Measurements from ENCODE around the gene CDH18.

The CDH18 gene

GRCh38 chr5:19626211-19626610 lies 361.8 kb downstream of the CDH18 start:
- H4K20me1 ChIP-seq (ENCODE audit: insufficient read depth, low read length): no peaks in the 10 kb centered on the region
- DNase-seq: no peak
- H3K4me3 ChIP-seq (ENCODE audit: low read length): no peak overlapping the region
- no peaks in the 10 kb centered on the region for H3K4me1 ChIP-seq (ENCODE audit: low read length)
- no peaks in the 10 kb centered on the region for H3K9me3 ChIP-seq (replicated peaks; ENCODE audit: insufficient read depth, low read length)
- no peak overlapping the region for H2AFZ ChIP-seq (ENCODE audit: low read length)
- no peaks in the 10 kb centered on the region for H3K79me2 ChIP-seq (ENCODE audit: low read length)
- H3K36me3 ChIP-seq (replicated peaks; ENCODE audit: insufficient read depth, low read length): no peaks in the 10 kb centered on the region
- TF ChIP-seq EZH2phosphoT487 (IDR thresholded peaks at IDR 0.05; ENCODE audit: low read length): no peak
- TF ChIP-seq EZH2 (optimal IDR thresholded peaks at IDR 0.05; ENCODE audit: low read depth, low read length): no peak
- TF ChIP-seq CTCF (IDR thresholded peaks at IDR 0.05; ENCODE audit: low read length): no peak
- no peaks in the 10 kb centered on the region for H3F3A ChIP-seq (ENCODE audit: insufficient read depth, low read length)
- H3K4me2 ChIP-seq (ENCODE audit: low read depth, low read length): no peak overlapping the region
- no peak overlapping the region for H3K9ac ChIP-seq (ENCODE audit: low read length)
- H3K27me3 ChIP-seq (replicated peaks; ENCODE audit: insufficient read depth, low read length): no peaks in the 10 kb centered on the region
- H3K9me2 ChIP-seq (replicated peaks; ENCODE audit: insufficient read depth, low read length): no peaks in the 10 kb centered on the region
- H3K27ac ChIP-seq (ENCODE audit: low read length): no peak overlapping the region

- Histone ChIP-seq H4K20me1 (ENCODE audit: insufficient read depth, low read length) (no peaks in the 10 kb centered on the region), H3K9me2 (replicated peaks; ENCODE audit: insufficient read depth, low read length) (no peaks in the 10 kb centered on the region), H3K4me3 (ENCODE audit: low read length) (no peak overlapping the region), H3K27ac (ENCODE audit: low read length) (no peak overlapping the region), H2AFZ (ENCODE audit: low read length) (no peak overlapping the region), H3K27me3 (replicated peaks; ENCODE audit: insufficient read depth, low read length) (no peaks in the 10 kb centered on the region), H3K36me3 (replicated peaks; ENCODE audit: insufficient read depth, low read length) (no peaks in the 10 kb centered on the region), H3K9ac (ENCODE audit: low read length) (no peak overlapping the region), H3F3A (ENCODE audit: insufficient read depth, low read length) (no peaks in the 10 kb centered on the region), H3K4me1 (ENCODE audit: low read length) (no peaks in the 10 kb centered on the region), H3K4me2 (ENCODE audit: low read depth, low read length) (no peak overlapping the region), H3K9me3 (replicated peaks; ENCODE audit: insufficient read depth, low read length) (no peaks in the 10 kb centered on the region), H3K79me2 (ENCODE audit: low read length) (no peaks in the 10 kb centered on the region)
- DNase-seq: no peak
- TF ChIP-seq EZH2phosphoT487 (IDR thresholded peaks at IDR 0.05; ENCODE audit: low read length): no peak
- TF ChIP-seq CTCF (IDR thresholded peaks at IDR 0.05; ENCODE audit: low read length): no peak
- no peak for TF ChIP-seq EZH2 (optimal IDR thresholded peaks at IDR 0.05; ENCODE audit: low read depth, low read length)
Measured at GRCh38 chr5:19625562-19625961, 362.4 kb downstream of the CDH18 start.

GRCh38 chr5:19619571-19619970 lies 368.4 kb downstream of the CDH18 start:
- Histone ChIP-seq H3F3A (ENCODE audit: insufficient read depth, low read length) (no peaks in the 10 kb centered on the region), H3K79me2 (ENCODE audit: low read length) (no peaks in the 10 kb centered on the region), H3K9me3 (replicated peaks; ENCODE audit: insufficient read depth, low read length) (no peaks in the 10 kb centered on the region), H2AFZ (ENCODE audit: low read length) (no peak overlapping the region), H4K20me1 (ENCODE audit: insufficient read depth, low read length) (no peaks in the 10 kb centered on the region), H3K27me3 (replicated peaks; ENCODE audit: insufficient read depth, low read length) (no peaks in the 10 kb centered on the region), H3K9ac (ENCODE audit: low read length) (no peak overlapping the region), H3K4me3 (ENCODE audit: low read length) (no peak overlapping the region), H3K9me2 (replicated peaks; ENCODE audit: insufficient read depth, low read length) (no peaks in the 10 kb centered on the region), H3K27ac (ENCODE audit: low read length) (no peak overlapping the region), H3K36me3 (replicated peaks; ENCODE audit: insufficient read depth, low read length) (no peaks in the 10 kb centered on the region), H3K4me1 (ENCODE audit: low read length) (no peaks in the 10 kb centered on the region), H3K4me2 (ENCODE audit: low read depth, low read length) (no peak overlapping the region)
- no peak for DNase-seq
- TF ChIP-seq EZH2 (optimal IDR thresholded peaks at IDR 0.05; ENCODE audit: low read depth, low read length): no peak
- no peak for TF ChIP-seq EZH2phosphoT487 (IDR thresholded peaks at IDR 0.05; ENCODE audit: low read length)
- no peak for TF ChIP-seq CTCF (IDR thresholded peaks at IDR 0.05; ENCODE audit: low read length)

Measured in MM.1S (cell line).